ENCODE measurements around the gene PSMA7.

The PSMA7 gene

GRCh38 chr20:62155428-62156253 lies 12.4 kb upstream of the PSMA7 start:
- H3K4me2 ChIP-seq (ENCODE audit: insufficient read depth, low read length), result no peak overlapping the region
- H3K4me1 ChIP-seq (ENCODE audit: insufficient read depth, low read length), result no peaks in the 10 kb centered on the region
- H3K9ac ChIP-seq (ENCODE audit: low read depth, low read length), result no peak overlapping the region
- peaks cover 78% of the 10 kb centered on the region for H3K36me3 ChIP-seq (ENCODE audit: insufficient read depth, low read length)
- no peak overlapping the region for H3K27ac ChIP-seq (ENCODE audit: low read length)
- TF ChIP-seq EZH2 (IDR thresholded peaks at IDR 0.05; ENCODE audit: borderline replicate concordance, low read depth, low read length, severe bottlenecking), result no peak
- TF ChIP-seq, protein P1, sequence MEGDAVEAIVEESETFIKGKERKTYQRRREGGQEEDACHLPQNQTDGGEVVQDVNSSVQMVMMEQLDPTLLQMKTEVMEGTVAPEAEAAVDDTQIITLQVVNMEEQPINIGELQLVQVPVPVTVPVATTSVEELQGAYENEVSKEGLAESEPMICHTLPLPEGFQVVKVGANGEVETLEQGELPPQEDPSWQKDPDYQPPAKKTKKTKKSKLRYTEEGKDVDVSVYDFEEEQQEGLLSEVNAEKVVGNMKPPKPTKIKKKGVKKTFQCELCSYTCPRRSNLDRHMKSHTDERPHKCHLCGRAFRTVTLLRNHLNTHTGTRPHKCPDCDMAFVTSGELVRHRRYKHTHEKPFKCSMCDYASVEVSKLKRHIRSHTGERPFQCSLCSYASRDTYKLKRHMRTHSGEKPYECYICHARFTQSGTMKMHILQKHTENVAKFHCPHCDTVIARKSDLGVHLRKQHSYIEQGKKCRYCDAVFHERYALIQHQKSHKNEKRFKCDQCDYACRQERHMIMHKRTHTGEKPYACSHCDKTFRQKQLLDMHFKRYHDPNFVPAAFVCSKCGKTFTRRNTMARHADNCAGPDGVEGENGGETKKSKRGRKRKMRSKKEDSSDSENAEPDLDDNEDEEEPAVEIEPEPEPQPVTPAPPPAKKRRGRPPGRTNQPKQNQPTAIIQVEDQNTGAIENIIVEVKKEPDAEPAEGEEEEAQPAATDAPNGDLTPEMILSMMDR (IDR thresholded peaks at IDR 0.05; ENCODE audit: borderline replicate concordance, extremely low read depth, low read length, poor library complexity, severe bottlenecking), result no peak
- no peak overlapping the region for H3K4me3 ChIP-seq (ENCODE audit: low read depth in 1 of 2, low read length in 2 of 2)
- no peaks in the 10 kb centered on the region for H3K9me3 ChIP-seq (ENCODE audit: insufficient read depth, low read length, severe bottlenecking)
- no peak overlapping the region for H2AFZ ChIP-seq (ENCODE audit: low read depth, low read length)
- H3K79me2 ChIP-seq (ENCODE audit: insufficient read depth, low read length), result peaks cover 92% of the 10 kb centered on the region
- H3K27me3 ChIP-seq (ENCODE audit: insufficient read depth, low read length, poor library complexity), result no peaks in the 10 kb centered on the region
- DNase-seq (no peak), ATAC-seq (ENCODE audit: insufficient read depth, low read depth) (no peak)
- H4K20me1 ChIP-seq (ENCODE audit: insufficient read depth, low read length), result peaks cover 90% of the 10 kb centered on the region

GRCh38 chr20:62151835-62152364 lies 8.7 kb upstream of the PSMA7 start:
- Histone ChIP-seq H3K4me3 (ENCODE audit: low read depth in 1 of 2, low read length in 2 of 2) (no peak overlapping the region), H3K9ac (ENCODE audit: low read depth, low read length) (no peak overlapping the region), H2AFZ (ENCODE audit: low read depth, low read length) (no peak overlapping the region), H3K36me3 (ENCODE audit: insufficient read depth, low read length) (peaks cover 47% of the 10 kb centered on the region), H3K27me3 (ENCODE audit: insufficient read depth, low read length, poor library complexity) (no peaks in the 10 kb centered on the region), H3K79me2 (ENCODE audit: insufficient read depth, low read length) (peaks cover 99% of the 10 kb centered on the region), H3K4me2 (ENCODE audit: insufficient read depth, low read length) (no peak overlapping the region), H3K9me3 (ENCODE audit: insufficient read depth, low read length, severe bottlenecking) (no peaks in the 10 kb centered on the region), H3K4me1 (ENCODE audit: insufficient read depth, low read length) (peaks cover 3% of the 10 kb centered on the region; the same call in 1 of the 2 replicates), H3K27ac (ENCODE audit: low read length) (no peak overlapping the region), H4K20me1 (ENCODE audit: insufficient read depth, low read length) (peaks cover 95% of the 10 kb centered on the region)
- DNase-seq, result no peak
- no peak for TF ChIP-seq EZH2 (IDR thresholded peaks at IDR 0.05; ENCODE audit: borderline replicate concordance, low read depth, low read length, severe bottlenecking)
- TF ChIP-seq, protein P1 (IDR thresholded peaks at IDR 0.05; ENCODE audit: borderline replicate concordance, extremely low read depth, low read length, poor library complexity, severe bottlenecking), result no peak
- ATAC-seq (ENCODE audit: insufficient read depth, low read depth), result no peak

DNA sequence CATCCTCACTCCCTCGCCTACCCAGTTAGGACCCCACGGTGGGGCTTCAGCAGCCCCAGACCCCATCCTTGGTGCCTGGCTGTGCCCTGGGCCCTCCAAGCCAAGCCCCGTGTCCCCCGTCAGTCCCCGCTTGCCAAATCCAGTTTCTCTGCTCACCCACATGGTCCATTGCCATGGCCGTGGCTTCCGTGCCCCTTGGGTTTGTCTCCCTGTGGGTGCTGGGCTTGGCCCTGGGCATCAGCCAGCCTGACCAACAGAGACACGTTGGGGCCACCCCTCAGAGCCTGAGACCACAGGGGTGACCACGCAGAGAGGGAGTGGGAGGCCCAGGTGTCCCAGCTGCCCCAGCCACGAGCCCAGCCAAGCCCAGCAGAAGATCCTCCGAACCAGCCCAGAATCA lies 8.0 kb upstream of the PSMA7 start:
- Histone ChIP-seq H3K27me3 (ENCODE audit: insufficient read depth, low read length, poor library complexity) (no peaks in the 10 kb centered on the region), H3K79me2 (ENCODE audit: insufficient read depth, low read length) (peaks cover 99% of the 10 kb centered on the region), H3K27ac (ENCODE audit: low read length) (no peak overlapping the region), H3K9ac (ENCODE audit: low read depth, low read length) (no peak overlapping the region), H4K20me1 (ENCODE audit: insufficient read depth, low read length) (peaks cover 93% of the 10 kb centered on the region), H3K4me3 (ENCODE audit: low read depth in 1 of 2, low read length in 2 of 2) (no peak overlapping the region), H3K36me3 (ENCODE audit: insufficient read depth, low read length) (peaks cover 44% of the 10 kb centered on the region), H3K4me1 (ENCODE audit: insufficient read depth, low read length) (peaks cover 7% of the 10 kb centered on the region), H3K4me2 (ENCODE audit: insufficient read depth, low read length) (no peak overlapping the region), H3K9me3 (ENCODE audit: insufficient read depth, low read length, severe bottlenecking) (no peaks in the 10 kb centered on the region), H2AFZ (ENCODE audit: low read depth, low read length) (no peak overlapping the region)
- TF ChIP-seq EZH2 (IDR thresholded peaks at IDR 0.05; ENCODE audit: borderline replicate concordance, low read depth, low read length, severe bottlenecking), result no peak
- TF ChIP-seq, protein P1 (IDR thresholded peaks at IDR 0.05; ENCODE audit: borderline replicate concordance, extremely low read depth, low read length, poor library complexity, severe bottlenecking), result no peak
- no peak for ATAC-seq (ENCODE audit: insufficient read depth, low read depth)
- DNase-seq, result no peak

Measured in DND-41 (cell line).